HCT116 (cell line): ENCODE results near the gene TOM1L1. TPM values are rescaled to one million over a fixed set of nuclear protein-coding genes. Genes with fewer than 3 reads are reported as not detected.

Source experiments
- ATAC-seq: fragments of 200-7000 bp; cut with Tn5 transposase; 2 replicates; pipeline ENCODE4 v1.9.1; 2020; ENCODE audit warnings: mild to moderate bottlenecking, moderate library complexity
- BruUV-seq: library from RNA; stranded (reverse); fragments of 400-500 nt; replicated peaks from 2 replicates; lab custom pipeline; 2021; lab: Mats Ljungman, UMichigan
- CTCF ChIA-PET: fragments of 300-600 bp; sonication (Branson Sonifier 250); formaldehyde crosslinking; loops from one replicate; lab custom pipeline; 2021; ENCODE audit warnings: antibody characterized with exemption; lab: Charles Lee
- POLR2A ChIA-PET: fragments of 300-600, 350-600 bp; sonication (Branson Sonifier 250); formaldehyde crosslinking; loops from one replicate; lab custom pipeline; 2021; ENCODE audit warnings: antibody characterized with exemption; lab: Charles Lee
- RAD21 ChIA-PET, 2 experiments: fragments of 300-600 bp; sonication (Branson Sonifier 250); formaldehyde crosslinking; loops; one replicate each; lab custom pipeline; 2023; ENCODE audit warnings: low total read pairs in 2 of 2; ENCODE audit not compliant: uncharacterized antibody in 2 of 2, unreplicated experiment in 2 of 2, low non-redundant PET in 1 of 2; lab: Charles Lee
- DNase-seq: peaks from one replicate; pipeline ENCODE4 v3.0.0-alpha.2; 2010; ENCODE audit warnings: low read depth, low spot score
- H2AFZ ChIP-seq: fragments of 200-600 bp; shearing (Covaris generic), sonication (generic); 2 replicates; pipeline ENCODE4 v1.6.1; 2017; ENCODE audit warnings: low read depth, mixed run types, mixed read lengths, antibody characterized with exemption, low read length; ENCODE audit not compliant: poor library complexity, severe bottlenecking
- H3K27ac ChIP-seq: 2 replicates; pipeline ENCODE4 v1.5.1; 2012; ENCODE audit warnings: low read depth, low read length
- H3K27me3 ChIP-seq: fragments of 200-600 bp; sonication (generic); 2 replicates; pipeline ENCODE4 v1.6.1; 2016; ENCODE audit warnings: mixed run types, low read length, mixed read lengths; ENCODE audit not compliant: insufficient read depth
- H3K36me3 ChIP-seq, 2 experiments: fragments of 200-500 bp in 1 of 2; fragments of 200-600 bp in 1 of 2; sonication (Bioruptor generic) in 1 of 2; sonication (generic) in 1 of 2; 2 replicates each; pipeline versions ENCODE4 v1.5.1 to v1.6.1; 2014 to 2016; ENCODE audit warnings: low read length in 2 of 2, inconsistent platforms in 1 of 2, mixed read lengths in 1 of 2, mixed run types in 1 of 2; ENCODE audit not compliant: insufficient read depth in 2 of 2, control insufficient read depth in 1 of 2
- H3K4me1 ChIP-seq, 2 experiments: fragments of 200-600 bp in 1 of 2; sonication (generic) in 1 of 2; 2 replicates each; pipeline versions ENCODE4 v1.5.1 to v1.6.1; 2012 to 2017; ENCODE audit warnings: low read length in 2 of 2, inconsistent platforms in 1 of 2, mild to moderate bottlenecking in 1 of 2, mixed read lengths in 1 of 2, mixed run types in 1 of 2, moderate library complexity in 1 of 2; ENCODE audit not compliant: insufficient read depth in 2 of 2, control insufficient read depth in 1 of 2
- H3K4me2 ChIP-seq: fragments of 200-600 bp; sonication (generic); 2 replicates; pipeline ENCODE4 v1.6.1; 2017; ENCODE audit warnings: mixed run types, low read length, mixed read lengths
- H3K4me3 ChIP-seq, 2 experiments: fragments of 200-600 bp in 1 of 2; sonication (generic) in 1 of 2; replicated peaks in 1 of 2; 2 replicates each; pipeline ENCODE4 v1.5.1; 2011 to 2016; ENCODE audit warnings: low read length in 2 of 2, control low read depth in 1 of 2, low read depth in 1 of 2, mild to moderate bottlenecking in 1 of 2, mixed read lengths in 1 of 2, mixed run types in 1 of 2
- H3K79me2 ChIP-seq: fragments of 200-600 bp; sonication (generic); 2 replicates; pipeline ENCODE4 v1.6.1; 2017; ENCODE audit warnings: mild to moderate bottlenecking, mixed run types, low read length, moderate library complexity, mixed read lengths; ENCODE audit not compliant: insufficient read depth
- H3K9ac ChIP-seq: fragments of 200-600 bp; sonication (generic); 2 replicates; pipeline ENCODE4 v1.6.1; 2016; ENCODE audit warnings: low read length, mixed read lengths
- H3K9me2 ChIP-seq: fragments of 200-600 bp; sonication (generic), shearing (Covaris generic); 2 replicates; pipeline ENCODE4 v1.6.1; 2017; ENCODE audit warnings: mixed run types, mild to moderate bottlenecking, moderate library complexity; ENCODE audit not compliant: insufficient read depth
- H3K9me3 ChIP-seq, 2 experiments: fragments of 200-500 bp in 1 of 2; fragments of 200-600 bp in 1 of 2; sonication (Bioruptor generic) in 1 of 2; sonication (generic) in 1 of 2; 2 replicates each; pipeline ENCODE4 v1.6.1; 2014 to 2017; ENCODE audit warnings: low read length in 2 of 2, mixed read lengths in 2 of 2, inconsistent platforms in 1 of 2, low read depth in 1 of 2, mild to moderate bottlenecking in 1 of 2, mixed run types in 1 of 2, moderate library complexity in 1 of 2; ENCODE audit not compliant: control insufficient read depth in 1 of 2, insufficient read depth in 1 of 2
- H4K20me1 ChIP-seq: fragments of 200-600 bp; sonication (generic), shearing (Covaris generic); 2 replicates; pipeline ENCODE4 v1.6.1; 2017; ENCODE audit warnings: mixed run types, mild to moderate bottlenecking, moderate library complexity; ENCODE audit not compliant: insufficient read depth
- ATF3 ChIP-seq: IDR thresholded peaks from 2 replicates; pipeline ENCODE4 v1.6.1; 2012
- CBX3 ChIP-seq: IDR thresholded peaks from 2 replicates; pipeline ENCODE4 v1.6.1; 2012; ENCODE audit warnings: low read depth
- CEBPB ChIP-seq: IDR thresholded peaks from 2 replicates; pipeline ENCODE4 v1.6.1; 2012; ENCODE audit warnings: low read depth
- EGR1 ChIP-seq: IDR thresholded peaks from 2 replicates; pipeline ENCODE4 v1.6.1; 2012; ENCODE audit warnings: low read depth
- ELF1 ChIP-seq: IDR thresholded peaks from 2 replicates; pipeline ENCODE4 v1.6.1; 2012; ENCODE audit warnings: low read depth, borderline replicate concordance
- EZH2 ChIP-seq: fragments of 200-600 bp; sonication (generic); IDR thresholded peaks from 2 replicates; pipeline ENCODE4 v1.6.1; 2017; ENCODE audit warnings: antibody characterized with exemption, mixed run types
- EZH2phosphoT487 ChIP-seq: fragments of 200-600 bp; IDR thresholded peaks from 2 replicates; pipeline ENCODE4 v1.6.1; 2018; ENCODE audit warnings: antibody characterized with exemption, borderline replicate concordance
- FOSL1 ChIP-seq: IDR thresholded peaks from 2 replicates; pipeline ENCODE4 v1.6.1; 2012; ENCODE audit warnings: low read depth
- JUND ChIP-seq: IDR thresholded peaks from 2 replicates; pipeline ENCODE4 v1.6.1; 2012
- POLR2A ChIP-seq: IDR thresholded peaks from 2 replicates; pipeline ENCODE4 v1.7.0; 2011; ENCODE audit warnings: borderline replicate concordance; ENCODE audit not compliant: insufficient read depth, insufficient read length; ENCODE audit errors: extremely low read depth
- RAD21 ChIP-seq: IDR thresholded peaks from 2 replicates; pipeline ENCODE4 v1.6.1; 2012; ENCODE audit warnings: low read depth, mild to moderate bottlenecking
- SIN3A ChIP-seq: IDR thresholded peaks from 2 replicates; pipeline ENCODE4 v1.6.1; 2012; ENCODE audit warnings: low read depth
- SRF ChIP-seq: IDR thresholded peaks from 2 replicates; pipeline ENCODE4 v1.6.1; 2012; ENCODE audit warnings: low read depth
- YY1 ChIP-seq: IDR thresholded peaks from 2 replicates; pipeline ENCODE4 v1.6.1; 2011; ENCODE audit warnings: low read length, low read depth, moderate library complexity, mild to moderate bottlenecking; ENCODE audit not compliant: insufficient replicate concordance; ENCODE audit errors: extremely low read depth
- ZFX ChIP-seq: fragments of 450-650 bp; IDR thresholded peaks from 2 replicates; pipeline ENCODE4 v1.6.1; 2017
- ZNF274 ChIP-seq: fragments of 200-500 bp; sonication (Bioruptor generic); IDR thresholded peaks from 2 replicates; pipeline ENCODE4 v1.6.1; 2014; ENCODE audit warnings: mild to moderate bottlenecking, low read depth, low read length, inconsistent platforms
- intact Hi-C: fragments of 100-400 bp; cut with micrococcal nuclease; formaldehyde crosslinking; loops from 2 replicates; pipeline ENCODE4 v1.10.0; 2022
- total RNA-seq: library from RNA; stranded (reverse); gene quantifications from one replicate; pipeline ENCODE4 v1.2.1, GENCODE V29; 2021; ENCODE audit not compliant: unreplicated experiment
- TF ChIP-seq, protein P1 (sequence below): IDR thresholded peaks from 2 replicates; pipeline ENCODE4 v1.6.1; 2011; ENCODE audit warnings: mild to moderate bottlenecking, low read length, moderate library complexity; ENCODE audit not compliant: insufficient replicate concordance; ENCODE audit errors: extremely low read depth

Gene TOM1L1
- total RNA-seq, 1 experiment from 2014 or later = 70.8 TPM

GRCh38 chr17:54887787-54888186, 12.9 kb upstream of the TOM1L1 start:
- Histone ChIP-seq H3K9me3 (no peaks in the 10 kb centered on the region), H4K20me1 (no peaks in the 10 kb centered on the region), H3K4me3 (no peak overlapping the region), H3K36me3 (no peaks in the 10 kb centered on the region), H2AFZ (no peak overlapping the region), H3K4me1 (no peaks in the 10 kb centered on the region), H3K27me3 (peaks cover 8% of the 10 kb centered on the region; the same call in 1 of the 2 replicates), H3K4me2 (no peak overlapping the region), H3K9me2 (no peaks in the 10 kb centered on the region), H3K27ac (no peak overlapping the region), H3K9ac (no peak overlapping the region)
- ChIA-PET CTCF (no interaction called here), POLR2A (no interaction called here), RAD21 (no interaction called here)
- intact Hi-C loops = no loop called here
- BruUV-seq = no TSS peak
- no peak for ATAC-seq
- DNase-seq = no peak
- no peak for TF ChIP-seq EZH2phosphoT487
- no peak for TF ChIP-seq ZNF274
- TF ChIP-seq EZH2 = no peak
- TF ChIP-seq CEBPB = no peak
- no peak for TF ChIP-seq SRF
- no peak for TF ChIP-seq EGR1
- no peak for TF ChIP-seq CBX3
- TF ChIP-seq JUND = no peak
- TF ChIP-seq ELF1 = no peak
- TF ChIP-seq, protein P1, sequence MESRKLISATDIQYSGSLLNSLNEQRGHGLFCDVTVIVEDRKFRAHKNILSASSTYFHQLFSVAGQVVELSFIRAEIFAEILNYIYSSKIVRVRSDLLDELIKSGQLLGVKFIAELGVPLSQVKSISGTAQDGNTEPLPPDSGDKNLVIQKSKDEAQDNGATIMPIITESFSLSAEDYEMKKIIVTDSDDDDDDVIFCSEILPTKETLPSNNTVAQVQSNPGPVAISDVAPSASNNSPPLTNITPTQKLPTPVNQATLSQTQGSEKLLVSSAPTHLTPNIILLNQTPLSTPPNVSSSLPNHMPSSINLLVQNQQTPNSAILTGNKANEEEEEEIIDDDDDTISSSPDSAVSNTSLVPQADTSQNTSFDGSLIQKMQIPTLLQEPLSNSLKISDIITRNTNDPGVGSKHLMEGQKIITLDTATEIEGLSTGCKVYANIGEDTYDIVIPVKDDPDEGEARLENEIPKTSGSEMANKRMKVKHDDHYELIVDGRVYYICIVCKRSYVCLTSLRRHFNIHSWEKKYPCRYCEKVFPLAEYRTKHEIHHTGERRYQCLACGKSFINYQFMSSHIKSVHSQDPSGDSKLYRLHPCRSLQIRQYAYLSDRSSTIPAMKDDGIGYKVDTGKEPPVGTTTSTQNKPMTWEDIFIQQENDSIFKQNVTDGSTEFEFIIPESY = no peak
- no peak for TF ChIP-seq YY1
- no peak for TF ChIP-seq ATF3
- TF ChIP-seq ZFX = no peak
- no peak for TF ChIP-seq POLR2A
- no peak for TF ChIP-seq RAD21
- no peak for TF ChIP-seq SIN3A
- no peak for TF ChIP-seq FOSL1
- TF ChIP-seq, all 23 proteins: peak for 0
- no peaks in the 10 kb centered on the region for H3K79me2 ChIP-seq
